GM10248 (cell line): ENCODE data around the gene GABRG3.

ENCODE experiments used
- CTCF ChIA-PET: fragments of 300-600 bp; sonication (Branson Sonifier 250); formaldehyde crosslinking; extraction: SDS; loops from one replicate; lab custom pipeline; 2021; ENCODE audit warnings: antibody characterized with exemption; lab: Yijun Ruan, JAX
- POLR2A ChIA-PET: fragments of 350-650 bp; sonication (Branson Sonifier 250); formaldehyde crosslinking; extraction: SDS; loops from one replicate; lab custom pipeline; 2020; ENCODE audit warnings: antibody characterized with exemption; lab: Yijun Ruan, JAX
- DNase-seq: peaks from one replicate; pipeline ENCODE4 v3.0.0; 2012; ENCODE audit errors: extremely low spot score
- TF ChIP-seq, protein P1 (sequence below): IDR thresholded peaks from 2 replicates; pipeline ENCODE4 v1.5.1; 2012; ENCODE audit warnings: mild to moderate bottlenecking, low read depth; ENCODE audit errors: extremely low read depth, missing control alignments, control extremely low read depth

The GABRG3 gene

DNA sequence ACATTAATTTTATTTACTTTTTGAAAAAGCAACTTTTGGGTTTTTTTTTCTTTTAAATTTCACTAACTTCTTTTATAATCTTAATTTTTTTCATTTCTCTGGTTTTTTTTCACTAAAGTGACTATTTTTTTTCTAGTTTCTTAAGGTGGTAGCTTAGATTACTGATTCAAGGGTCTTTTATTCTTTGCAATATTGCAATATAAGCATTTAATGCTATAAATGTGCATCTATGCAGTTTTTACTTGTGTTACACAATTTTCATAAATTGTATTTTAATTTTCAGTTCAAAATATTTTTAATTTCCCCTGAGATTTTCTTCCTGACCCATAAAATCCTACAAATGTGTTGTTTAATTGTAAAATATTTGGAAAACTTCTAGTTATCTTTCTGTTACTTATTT is 535.8 kb downstream of the GABRG3 start:
- ChIA-PET CTCF (no interaction called here), POLR2A (no interaction called here)
- TF ChIP-seq, protein P1, sequence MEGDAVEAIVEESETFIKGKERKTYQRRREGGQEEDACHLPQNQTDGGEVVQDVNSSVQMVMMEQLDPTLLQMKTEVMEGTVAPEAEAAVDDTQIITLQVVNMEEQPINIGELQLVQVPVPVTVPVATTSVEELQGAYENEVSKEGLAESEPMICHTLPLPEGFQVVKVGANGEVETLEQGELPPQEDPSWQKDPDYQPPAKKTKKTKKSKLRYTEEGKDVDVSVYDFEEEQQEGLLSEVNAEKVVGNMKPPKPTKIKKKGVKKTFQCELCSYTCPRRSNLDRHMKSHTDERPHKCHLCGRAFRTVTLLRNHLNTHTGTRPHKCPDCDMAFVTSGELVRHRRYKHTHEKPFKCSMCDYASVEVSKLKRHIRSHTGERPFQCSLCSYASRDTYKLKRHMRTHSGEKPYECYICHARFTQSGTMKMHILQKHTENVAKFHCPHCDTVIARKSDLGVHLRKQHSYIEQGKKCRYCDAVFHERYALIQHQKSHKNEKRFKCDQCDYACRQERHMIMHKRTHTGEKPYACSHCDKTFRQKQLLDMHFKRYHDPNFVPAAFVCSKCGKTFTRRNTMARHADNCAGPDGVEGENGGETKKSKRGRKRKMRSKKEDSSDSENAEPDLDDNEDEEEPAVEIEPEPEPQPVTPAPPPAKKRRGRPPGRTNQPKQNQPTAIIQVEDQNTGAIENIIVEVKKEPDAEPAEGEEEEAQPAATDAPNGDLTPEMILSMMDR, result no peak
- no peak for DNase-seq

DNA sequence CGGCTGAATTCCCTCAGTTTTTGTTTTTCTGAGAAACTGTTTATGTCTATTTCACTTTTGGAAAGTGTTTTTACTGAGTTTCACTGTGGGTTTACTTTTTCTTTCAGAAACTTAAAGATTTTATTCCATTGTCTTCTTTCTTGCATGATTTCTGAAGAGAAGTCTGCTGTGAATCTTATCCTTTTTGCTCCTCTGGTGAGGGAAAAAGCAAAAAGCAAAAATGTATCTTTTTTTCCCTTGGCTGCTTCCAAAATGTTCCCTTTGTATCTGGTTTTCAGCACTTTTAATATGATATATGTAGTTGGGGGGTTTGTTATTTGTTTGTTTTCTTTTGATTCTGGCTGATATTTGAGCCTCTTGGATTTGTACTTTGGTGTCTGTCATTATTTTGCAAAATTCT is 538.0 kb downstream of the GABRG3 start:
- ChIA-PET POLR2A (no interaction called here), CTCF (no interaction called here)
- DNase-seq, result no peak
- TF ChIP-seq, protein P1, result no peak

DNA sequence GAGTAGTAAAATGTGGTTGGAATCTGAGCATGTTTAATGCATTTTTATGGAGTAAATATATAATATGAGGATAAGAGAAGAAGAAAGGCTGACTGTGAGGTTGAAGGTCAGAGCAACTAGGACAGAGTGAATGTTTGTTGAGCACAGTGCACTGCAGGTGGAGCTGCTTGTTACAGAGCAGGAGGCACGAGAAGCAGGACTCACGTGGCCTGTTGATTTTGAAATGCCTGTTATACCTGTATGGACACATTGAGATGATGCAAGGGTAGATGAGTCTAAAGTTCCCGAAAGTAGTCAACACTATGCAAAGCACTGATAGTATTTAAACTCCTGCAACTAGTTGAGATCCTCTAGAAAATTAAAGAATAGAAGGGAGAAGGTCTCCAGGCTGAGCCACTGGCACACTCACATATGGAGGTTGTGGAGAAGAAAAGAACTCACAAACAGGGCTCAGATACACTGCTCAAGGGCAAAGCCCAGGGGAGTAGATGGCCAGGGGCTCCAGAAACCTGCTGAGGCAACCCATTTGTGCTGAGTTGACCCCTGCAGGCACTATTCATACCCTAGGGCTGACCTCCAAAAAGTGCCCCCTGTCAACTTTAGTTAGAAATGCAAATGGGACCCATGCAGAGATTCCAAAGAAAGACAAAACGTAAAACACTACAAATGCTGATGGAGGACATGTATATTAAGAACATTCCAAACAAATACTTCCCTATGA is 541.5 kb downstream of the GABRG3 start:
- POLR2A ChIA-PET, result no interaction called here
- no peak for DNase-seq
- TF ChIP-seq, protein P1, result no peak
- CTCF ChIA-PET, result interaction anchor here (1.0 kb wide), 1 partner anchor 10 kb away, joined by 3 read pairs; no protein-coding TSS in a partner anchor

DNA sequence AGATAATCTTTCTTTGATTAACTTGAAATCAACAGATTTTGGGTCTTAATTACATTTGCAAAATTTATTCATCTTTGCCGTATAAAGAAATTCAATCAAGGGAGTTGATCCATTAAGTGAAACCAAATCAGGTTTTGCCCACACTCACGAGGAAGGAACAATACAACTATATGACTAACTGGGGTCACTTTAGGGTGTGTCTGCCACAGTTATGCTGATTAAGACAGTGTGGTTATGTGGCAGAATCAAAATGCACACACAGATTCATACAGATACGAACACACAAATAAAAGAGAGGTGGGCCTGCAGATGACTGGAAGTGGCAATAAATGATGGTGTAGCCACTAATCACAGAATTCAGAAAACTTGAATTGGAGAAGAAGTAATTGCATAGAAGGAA is 543.5 kb downstream of the GABRG3 start:
- ChIA-PET POLR2A (no interaction called here), CTCF (no interaction called here)
- TF ChIP-seq, protein P1, result no peak
- DNase-seq, result no peak

DNA sequence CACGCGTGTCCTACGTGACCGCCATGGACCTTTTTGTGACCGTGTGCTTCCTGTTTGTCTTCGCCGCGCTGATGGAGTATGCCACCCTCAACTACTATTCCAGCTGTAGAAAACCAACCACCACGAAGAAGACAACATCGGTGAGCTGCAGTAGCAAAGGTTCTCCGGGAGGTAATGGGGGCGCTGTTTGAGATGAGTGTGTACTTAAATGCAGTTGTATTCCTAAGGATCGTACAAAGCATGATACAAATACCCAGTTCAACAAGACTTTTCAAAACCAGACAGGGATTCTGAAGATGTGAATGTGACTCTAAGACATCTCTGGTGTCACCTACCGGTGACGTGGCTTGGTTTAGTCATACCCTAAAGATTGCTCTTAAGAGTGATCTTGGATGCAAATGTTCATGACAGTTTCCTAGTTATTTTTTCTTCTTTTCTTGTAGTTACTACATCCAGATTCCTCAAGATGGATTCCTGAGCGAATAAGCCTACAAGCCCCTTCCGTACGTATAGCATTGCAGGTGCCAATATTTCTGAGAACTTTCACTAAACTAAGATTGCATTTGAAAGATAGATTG is 556.6 kb downstream of the GABRG3 start:
- CTCF ChIA-PET, result no interaction called here
- DNase-seq, result no peak
- TF ChIP-seq, protein P1, result no peak
- POLR2A ChIA-PET, result no interaction called here

DNA sequence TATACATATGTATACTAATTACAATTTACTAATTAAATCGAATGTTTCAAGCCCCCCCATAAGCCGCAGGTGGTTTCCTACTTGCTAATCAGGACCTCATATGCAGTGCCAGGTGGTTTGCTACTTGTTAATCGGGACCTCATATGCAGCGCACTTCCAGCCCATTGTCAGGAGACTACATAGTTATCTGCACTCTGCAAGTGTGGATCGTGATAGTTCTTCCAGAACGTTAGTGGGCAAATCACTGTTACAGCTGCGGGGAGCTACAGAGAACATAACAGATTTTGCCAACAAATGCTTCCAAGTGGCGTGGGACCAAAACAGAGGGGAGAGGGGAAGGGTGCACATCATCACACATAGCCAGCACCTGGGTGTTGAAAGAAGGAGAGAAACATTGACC is 558.4 kb downstream of the GABRG3 start:
- TF ChIP-seq, protein P1, result no peak
- DNase-seq, result no peak
- ChIA-PET POLR2A (no interaction called here), CTCF (no interaction called here)

DNA sequence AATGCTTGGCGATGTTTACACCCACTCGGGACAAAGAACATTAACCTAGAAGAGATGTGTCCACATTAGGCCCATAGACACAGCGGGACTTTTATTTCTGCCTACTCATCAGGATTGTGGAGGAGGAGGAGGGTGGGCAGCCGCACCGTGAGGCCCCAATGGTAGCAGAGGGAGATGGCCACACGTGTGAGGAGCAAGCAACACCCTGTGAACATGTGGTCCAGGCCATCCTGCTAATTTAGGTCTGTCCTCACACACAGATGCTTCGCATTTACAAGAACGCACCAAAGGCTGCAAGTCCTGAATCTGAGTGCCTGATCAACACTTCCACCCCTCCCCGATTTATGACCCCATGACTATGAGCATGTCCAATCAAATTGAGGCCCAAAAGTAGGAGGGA is 560.0 kb downstream of the GABRG3 start:
- TF ChIP-seq, protein P1, result no peak
- ChIA-PET POLR2A (no interaction called here), CTCF (no interaction called here)
- no peak for DNase-seq
